Epithelial cell of proximal tubule (primary cell): ENCODE results near the gene ABAT. TPM values are rescaled to one million over a fixed set of nuclear protein-coding genes. Genes with fewer than 3 reads are reported as not detected.

Experiments
- DNase-seq: peaks from one replicate; pipeline ENCODE4 v3.0.0-alpha.2; 2011; ENCODE audit warnings: low read depth
- H3K4me3 ChIP-seq: 2 replicates; pipeline ENCODE4 v1.5.1; 2011; ENCODE audit warnings: low read depth, mild to moderate bottlenecking, low read length
- CTCF ChIP-seq: conservative IDR thresholded peaks from 2 replicates; pipeline ENCODE4 v1.5.1; 2012; ENCODE audit warnings: low read depth, mild to moderate bottlenecking, low read length
- total RNA-seq: library from RNA; depleted of rRNA; stranded (reverse); fragments of >200 nt; gene quantifications from 2 replicates; pipeline ENCODE4 v1.2.3, GENCODE V29; 2015

Gene ABAT
- total RNA-seq, 1 donor from 2014 or later, result 3.9 TPM

- TF ChIP-seq CTCF, result no peak
- no peak overlapping the region for H3K4me3 ChIP-seq
- DNase-seq, result no peak
These were observed 4.7 kb downstream of the ABAT start for GRCh38 chr16:8679151-8679550.

DNA sequence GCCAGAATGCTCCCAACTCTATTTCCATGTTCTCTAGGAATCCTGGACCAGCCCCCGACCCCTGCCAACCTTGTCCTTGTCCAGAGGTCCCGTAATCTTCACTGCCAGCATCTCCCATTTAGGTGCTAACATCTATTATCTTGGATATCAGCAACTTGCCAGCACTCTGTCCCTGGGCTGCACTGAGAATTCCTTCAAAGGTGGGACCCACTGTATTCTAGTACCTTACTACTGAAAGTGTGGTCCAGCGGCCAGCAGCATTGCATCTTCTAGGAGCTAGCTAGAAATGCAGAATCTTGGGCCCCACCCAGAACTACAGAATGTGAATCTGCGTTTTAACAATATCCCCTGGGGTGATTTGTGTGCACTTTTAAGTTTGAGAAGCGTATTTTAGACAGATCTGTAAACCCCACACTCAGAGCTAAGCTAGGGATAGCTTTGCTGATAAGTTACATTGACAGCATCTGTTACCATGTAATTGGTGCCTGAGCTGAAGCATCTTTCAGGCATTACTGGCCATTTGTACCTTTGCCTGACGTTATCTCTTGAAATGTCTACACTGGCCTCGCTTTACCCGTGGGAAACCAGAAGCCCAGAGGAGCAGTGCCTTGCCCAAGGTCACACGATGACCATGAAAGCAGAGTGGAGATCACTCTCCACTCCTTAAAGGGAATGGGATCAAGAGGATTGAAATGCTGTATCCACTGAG, 8.3 kb downstream of the ABAT start:
- DNase-seq, result no peak
- no peak overlapping the region for H3K4me3 ChIP-seq
- no peak for TF ChIP-seq CTCF

- TF ChIP-seq CTCF, result no peak
- no peak for DNase-seq
These were observed 9.2 kb downstream of the ABAT start for GRCh38 chr16:8683640-8684039.

DNA sequence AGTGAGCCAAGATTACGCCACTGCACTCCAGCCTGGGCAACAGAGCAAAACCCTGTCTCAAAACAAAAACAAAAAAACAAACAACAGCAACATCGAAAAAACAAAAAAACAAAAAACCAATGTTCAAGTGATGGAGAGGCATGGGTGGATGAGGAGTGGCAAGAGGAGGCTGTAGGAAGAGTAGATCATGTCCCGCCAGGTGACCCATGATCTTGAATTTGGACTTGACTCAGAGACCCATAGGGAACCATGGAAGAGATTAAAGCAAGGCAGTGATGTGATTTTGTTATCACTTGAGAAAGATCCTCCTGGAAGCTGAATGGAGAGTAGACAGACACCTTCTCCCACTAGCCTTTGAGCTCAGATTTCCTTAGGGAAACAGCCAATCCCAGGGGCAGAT, 11.2 kb downstream of the ABAT start:
- DNase-seq, result no peak
- TF ChIP-seq CTCF, result no peak
- H3K4me3 ChIP-seq, result no peak overlapping the region

More at GRCh38 chr16:8683640-8684039, 9.2 kb downstream of the ABAT start:
- no peak overlapping the region for H3K4me3 ChIP-seq

GRCh38 chr16:8686031-8686621, 11.7 kb downstream of the ABAT start:
- TF ChIP-seq CTCF, result no peak
- H3K4me3 ChIP-seq, result no peak overlapping the region
- DNase-seq, result no peak

DNA sequence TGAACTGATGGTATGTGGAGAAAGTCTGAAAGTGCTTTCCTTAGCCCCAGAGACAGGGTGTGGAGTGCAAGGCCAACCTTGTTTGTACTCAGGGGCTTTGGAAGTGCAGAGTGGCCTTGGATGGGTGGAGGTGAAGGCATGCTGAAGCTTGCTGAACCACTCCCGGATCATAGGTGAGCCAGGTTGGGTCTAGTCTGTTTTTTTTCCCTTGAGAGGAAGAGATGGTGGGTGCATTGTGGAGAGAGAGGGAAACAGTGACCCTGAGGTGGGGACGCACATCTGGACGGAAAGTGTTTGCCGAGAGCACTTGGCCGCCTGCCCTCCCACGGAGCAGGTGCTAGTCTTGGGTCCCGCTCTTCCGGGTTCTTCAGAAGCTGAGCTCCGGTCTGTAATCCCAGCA, 12.5 kb downstream of the ABAT start:
- TF ChIP-seq CTCF, result no peak
- no peak for DNase-seq
- H3K4me3 ChIP-seq, result no peak overlapping the region

DNA sequence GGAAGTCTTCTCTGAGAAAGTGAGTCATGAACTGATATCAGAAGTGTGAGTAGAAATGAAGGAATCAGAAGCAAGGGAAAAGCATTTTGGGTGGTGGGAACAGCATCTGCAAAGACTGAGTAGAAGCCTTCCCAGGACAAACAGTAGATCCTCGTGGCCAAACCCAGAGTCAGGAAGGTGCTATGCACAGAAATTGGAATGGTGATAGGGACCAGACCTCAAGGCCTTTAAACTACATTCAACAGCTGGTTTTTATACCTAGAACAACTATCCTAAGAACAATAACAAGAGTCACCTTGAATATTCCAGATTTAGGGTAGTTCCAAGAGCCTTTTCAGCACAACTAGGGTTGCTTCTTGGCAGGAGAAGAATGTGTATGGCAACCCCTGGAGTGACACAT, 15.3 kb downstream of the ABAT start:
- no peak for DNase-seq
- TF ChIP-seq CTCF, result no peak
- H3K4me3 ChIP-seq, result no peak overlapping the region
